Stomach (tissue), 4 donors: Measurements from ENCODE around the gene PDE6A.

Experiments
- EP300 ChIP-seq: sonication (generic); formaldehyde crosslinking; IDR thresholded peaks from one replicate; pipeline ENCODE4 v1.6.1; 2017; ENCODE audit warnings: antibody characterized with exemption
- POLR2AphosphoS5 ChIP-seq, 3 donors: sonication (generic); formaldehyde crosslinking; IDR thresholded peaks; one replicate each; pipeline ENCODE4 v1.6.1; 2016; ENCODE audit warnings: antibody characterized with exemption in 3 of 3

DNA sequence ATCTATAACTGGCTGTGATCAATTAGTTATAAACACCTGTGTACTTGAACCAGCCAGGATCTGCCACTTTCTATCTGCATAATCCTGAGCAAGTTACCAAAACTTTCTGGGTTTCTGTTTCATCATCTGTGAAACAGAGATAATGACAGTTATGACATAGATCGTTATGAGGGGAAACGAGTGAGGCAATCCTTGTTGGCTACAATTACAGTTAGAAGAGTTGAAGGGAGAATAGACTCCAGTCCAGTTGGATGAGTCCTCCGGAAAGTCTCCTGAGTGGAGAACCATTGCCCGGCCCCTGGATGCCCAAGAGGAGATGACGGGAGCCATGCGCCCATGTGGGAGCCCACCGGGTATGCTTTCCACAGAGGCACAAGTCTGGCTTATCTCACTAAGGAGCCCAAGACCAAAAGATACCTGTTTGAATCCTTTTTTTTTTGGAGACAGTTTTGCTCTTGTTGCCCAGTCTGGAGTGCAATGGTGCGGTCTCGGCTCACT lies 4.5 kb downstream of the PDE6A start:
- no peak for TF ChIP-seq POLR2AphosphoS5 (IDR thresholded peaks at IDR 0.05)
- TF ChIP-seq EP300: no peak
